ENCODE results near the gene NOL7. TPM values are rescaled to one million over a fixed set of nuclear protein-coding genes. Genes with fewer than 3 reads are reported as not detected.

The NOL7 gene
- total RNA-seq, 4 donors from 2014 or later, result 44.9 to 69.0 (median 63.8) TPM

DNA sequence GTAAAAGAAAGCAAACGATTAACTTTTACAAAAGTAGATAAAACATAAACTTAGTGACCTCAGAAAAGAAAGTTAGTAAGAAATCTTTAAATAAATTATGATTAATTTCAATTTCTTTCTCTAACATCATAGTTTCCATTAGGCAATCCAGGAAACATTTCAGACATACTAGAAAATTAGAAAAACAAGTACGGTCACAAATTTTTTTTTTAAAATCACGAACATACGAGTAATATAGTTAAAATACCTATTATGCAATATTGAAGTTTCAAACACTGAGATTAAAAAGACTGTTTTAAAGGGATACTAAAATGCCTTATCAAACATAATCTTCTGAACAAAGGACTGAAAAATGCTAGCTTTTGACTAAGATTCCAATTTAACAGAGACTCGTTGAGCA, 26.2 kb downstream of the NOL7 start:
- TF ChIP-seq, protein P1, sequence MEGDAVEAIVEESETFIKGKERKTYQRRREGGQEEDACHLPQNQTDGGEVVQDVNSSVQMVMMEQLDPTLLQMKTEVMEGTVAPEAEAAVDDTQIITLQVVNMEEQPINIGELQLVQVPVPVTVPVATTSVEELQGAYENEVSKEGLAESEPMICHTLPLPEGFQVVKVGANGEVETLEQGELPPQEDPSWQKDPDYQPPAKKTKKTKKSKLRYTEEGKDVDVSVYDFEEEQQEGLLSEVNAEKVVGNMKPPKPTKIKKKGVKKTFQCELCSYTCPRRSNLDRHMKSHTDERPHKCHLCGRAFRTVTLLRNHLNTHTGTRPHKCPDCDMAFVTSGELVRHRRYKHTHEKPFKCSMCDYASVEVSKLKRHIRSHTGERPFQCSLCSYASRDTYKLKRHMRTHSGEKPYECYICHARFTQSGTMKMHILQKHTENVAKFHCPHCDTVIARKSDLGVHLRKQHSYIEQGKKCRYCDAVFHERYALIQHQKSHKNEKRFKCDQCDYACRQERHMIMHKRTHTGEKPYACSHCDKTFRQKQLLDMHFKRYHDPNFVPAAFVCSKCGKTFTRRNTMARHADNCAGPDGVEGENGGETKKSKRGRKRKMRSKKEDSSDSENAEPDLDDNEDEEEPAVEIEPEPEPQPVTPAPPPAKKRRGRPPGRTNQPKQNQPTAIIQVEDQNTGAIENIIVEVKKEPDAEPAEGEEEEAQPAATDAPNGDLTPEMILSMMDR (IDR thresholded peaks at IDR 0.05 in 4 of 5, conservative IDR thresholded peaks at IDR 0.05 in 1 of 5), result no peak
- no peak for TF ChIP-seq POLR2A (IDR thresholded peaks at IDR 0.05)
- no peaks in the 10 kb centered on the region for H3K4me1 ChIP-seq
- no peaks in the 10 kb centered on the region for H3K9me3 ChIP-seq
- H3K4me3 ChIP-seq, result no peak overlapping the region
- in situ Hi-C loops (cut with MboI; ENCODE audit: low sequenced_read_pairs in 4 of 4), result loop anchor here in 1 of 4 donors (25.0 kb wide), 1 partner anchor 121 kb away; no protein-coding TSS in a partner anchor
- DNase-seq (no peak), ATAC-seq (no peak)
- H3K27me3 ChIP-seq, result no peaks in the 10 kb centered on the region
- no peak overlapping the region for H3K27ac ChIP-seq
- peaks cover 0 to 47% of the 10 kb centered on the region in 2 donors for H3K36me3 ChIP-seq
- intact Hi-C loops (cut with DNase I; ENCODE audit: low total_unique reads), result no loop called here

DNA sequence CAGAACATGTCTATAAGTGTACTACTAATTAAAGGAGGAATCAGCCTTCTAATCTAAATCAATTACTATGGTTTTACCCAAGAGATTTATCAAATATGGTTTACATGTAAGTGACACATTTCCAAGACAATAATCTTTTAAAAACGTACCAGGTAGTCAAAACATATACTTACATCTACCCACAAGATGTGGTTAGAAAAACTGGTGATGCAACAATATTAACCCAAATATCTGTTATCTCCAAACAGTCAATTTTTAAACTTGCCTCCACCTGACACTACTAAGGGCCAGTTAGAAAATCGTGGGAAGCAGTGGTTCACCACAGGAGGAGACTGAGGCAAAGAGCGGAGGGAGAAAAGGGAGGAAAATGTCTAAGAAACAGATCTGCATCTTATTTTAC, 28.0 kb downstream of the NOL7 start:
- Histone ChIP-seq H3K36me3 (peaks cover 0 to 36% of the 10 kb centered on the region in 2 donors), H3K27ac (no peak overlapping the region), H3K27me3 (no peaks in the 10 kb centered on the region), H3K4me1 (no peaks in the 10 kb centered on the region), H3K9me3 (no peaks in the 10 kb centered on the region), H3K4me3 (no peak overlapping the region)
- intact Hi-C loops (cut with DNase I; ENCODE audit: low total_unique reads), result no loop called here
- ATAC-seq, result no peak
- TF ChIP-seq, protein P1 (IDR thresholded peaks at IDR 0.05 in 4 of 5, conservative IDR thresholded peaks at IDR 0.05 in 1 of 5), result no peak
- no peak for TF ChIP-seq POLR2A (IDR thresholded peaks at IDR 0.05)
- in situ Hi-C loops (cut with MboI; ENCODE audit: low sequenced_read_pairs in 4 of 4), result loop anchor here in 1 of 4 donors (25.0 kb wide), 1 partner anchor 119 kb away; no protein-coding TSS in a partner anchor
- DNase-seq, result no peak

DNA sequence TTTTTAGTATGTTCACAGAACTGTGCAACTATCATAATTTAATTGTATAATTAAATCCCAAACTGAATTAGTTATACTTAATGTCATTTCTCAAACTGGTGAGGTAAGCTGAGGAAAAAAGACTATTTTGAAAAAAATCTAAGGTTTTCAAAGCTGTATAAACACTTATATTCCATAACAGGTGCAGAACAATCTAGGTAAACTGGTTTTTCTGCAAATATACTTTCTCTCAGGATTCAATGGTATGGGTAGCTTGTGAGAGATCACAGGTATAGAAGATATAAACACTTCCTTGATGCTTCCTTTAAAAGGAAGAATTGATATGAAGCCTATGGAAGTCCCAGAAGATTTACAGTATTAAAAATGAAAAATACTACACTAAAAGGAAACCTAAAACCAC, 33.7 kb downstream of the NOL7 start:
- in situ Hi-C loops (cut with MboI; ENCODE audit: low sequenced_read_pairs in 4 of 4) (loop anchor here in 1 of 4 donors (25.0 kb wide), 1 partner anchor 113 kb away; no protein-coding TSS in a partner anchor), intact Hi-C loops (cut with DNase I; ENCODE audit: low total_unique reads) (no loop called here)

DNA sequence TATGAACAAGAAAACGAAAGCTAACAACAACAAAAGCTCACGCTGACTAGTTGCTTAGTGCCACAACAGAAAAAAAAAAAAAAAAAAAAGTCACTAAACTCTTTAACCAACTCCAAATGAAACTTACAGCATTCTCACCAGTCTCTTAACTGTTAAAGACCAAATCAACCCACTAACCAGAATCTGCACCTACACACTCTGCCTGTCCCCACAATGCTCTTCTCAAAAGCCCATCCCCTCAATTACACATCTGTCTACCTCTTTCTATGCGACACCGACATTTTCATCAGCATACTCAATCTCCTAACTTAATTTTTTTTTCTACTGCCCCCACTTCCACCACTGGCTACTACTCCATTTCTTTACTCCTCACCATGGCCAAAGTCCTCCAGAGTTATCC, 34.3 kb downstream of the NOL7 start:
- H3K36me3 ChIP-seq, result peaks cover 0 to 10% of the 10 kb centered on the region in 2 donors
- intact Hi-C loops (cut with DNase I; ENCODE audit: low total_unique reads), result no loop called here
- no peak for ATAC-seq
- no peak overlapping the region for H3K27ac ChIP-seq
- no peak overlapping the region for H3K4me3 ChIP-seq
- in situ Hi-C loops (cut with MboI; ENCODE audit: low sequenced_read_pairs in 4 of 4), result loop anchor here in 1 of 4 donors (25.0 kb wide), 1 partner anchor 113 kb away; no protein-coding TSS in a partner anchor
- no peak for TF ChIP-seq POLR2A (IDR thresholded peaks at IDR 0.05)
- TF ChIP-seq, protein P1 (IDR thresholded peaks at IDR 0.05 in 4 of 5, conservative IDR thresholded peaks at IDR 0.05 in 1 of 5), result no peak
- no peaks in the 10 kb centered on the region for H3K4me1 ChIP-seq
- no peak for DNase-seq
- H3K27me3 ChIP-seq, result no peaks in the 10 kb centered on the region
- H3K9me3 ChIP-seq, result no peaks in the 10 kb centered on the region

More for the DNA sequence above, 33.7 kb downstream of the NOL7 start:
- no peak for ATAC-seq
- DNase-seq, result no peak
- no peaks in the 10 kb centered on the region for H3K4me1 ChIP-seq
- H3K27me3 ChIP-seq, result no peaks in the 10 kb centered on the region
- no peaks in the 10 kb centered on the region for H3K9me3 ChIP-seq
- no peak overlapping the region for H3K27ac ChIP-seq
- H3K4me3 ChIP-seq, result no peak overlapping the region
- TF ChIP-seq, protein P1 (IDR thresholded peaks at IDR 0.05 in 4 of 5, conservative IDR thresholded peaks at IDR 0.05 in 1 of 5), result no peak
- no peak for TF ChIP-seq POLR2A (IDR thresholded peaks at IDR 0.05)
- H3K36me3 ChIP-seq, result peaks cover 0 to 15% of the 10 kb centered on the region in 2 donors

DNA sequence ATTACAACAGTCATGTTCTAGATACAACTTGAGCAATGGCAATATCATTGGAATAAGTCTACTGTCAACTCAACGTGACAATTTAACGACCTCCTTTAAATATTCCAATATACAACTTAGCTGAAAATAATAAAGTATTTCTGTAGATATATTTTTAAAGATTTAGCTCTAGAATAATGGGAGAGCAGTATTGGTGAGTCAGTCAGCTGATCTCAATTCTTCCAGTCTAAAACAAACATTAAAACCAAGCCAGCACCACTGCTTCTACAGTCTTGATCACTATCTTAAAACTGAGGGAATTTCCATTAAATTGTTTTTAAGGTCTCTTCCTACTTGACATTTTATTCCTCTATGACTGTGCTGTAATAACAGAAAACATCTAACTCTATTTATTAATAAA, 38.2 kb downstream of the NOL7 start:
- Histone ChIP-seq H3K27ac (no peak overlapping the region), H3K27me3 (no peaks in the 10 kb centered on the region), H3K4me1 (peaks cover 2 to 4% of the 10 kb centered on the region in 2 donors), H3K9me3 (no peaks in the 10 kb centered on the region), H3K36me3 (peaks cover 0 to 9% of the 10 kb centered on the region in 2 donors), H3K4me3 (no peak overlapping the region)
- TF ChIP-seq, protein P1 (IDR thresholded peaks at IDR 0.05 in 4 of 5, conservative IDR thresholded peaks at IDR 0.05 in 1 of 5), result no peak
- TF ChIP-seq POLR2A (IDR thresholded peaks at IDR 0.05), result no peak
- no peak for ATAC-seq
- DNase-seq, result no peak
- intact Hi-C loops (cut with DNase I; ENCODE audit: low total_unique reads) (no loop called here), in situ Hi-C loops (cut with MboI; ENCODE audit: low sequenced_read_pairs in 4 of 4) (no loop called here)

Data from gastrocnemius medialis (tissue), 4 donors.